Measurements from ENCODE around the gene ZNF784.

The ZNF784 gene

GRCh38 chr19:55603581-55604292 is 20.6 kb downstream of the ZNF784 start:
- DNase-seq (ENCODE audit: low read depth in 2 of 2), result no peak

GRCh38 chr19:55603115-55603514 is 21.3 kb downstream of the ZNF784 start:
- DNase-seq (ENCODE audit: low read depth in 2 of 2), result no peak

- no peak for DNase-seq (ENCODE audit: low read depth in 2 of 2)
Observed at GRCh38 chr19:55602104-55603001, 22.0 kb downstream of the ZNF784 start.

GRCh38 chr19:55601084-55601483 is 23.3 kb downstream of the ZNF784 start:
- DNase-seq (ENCODE audit: low read depth in 2 of 2), result no peak

GRCh38 chr19:55600662-55601028 is 23.7 kb downstream of the ZNF784 start:
- DNase-seq (ENCODE audit: low read depth in 2 of 2), result no peak

GRCh38 chr19:55599842-55600661 is 24.3 kb downstream of the ZNF784 start, which contains the start of gene ZNF524:
Gene ZNF524, plus strand, starts transcription at chr19:55600288. Its CDS starts 1,825 bp downstream, at chr19:55602113.
- peak; percentile 70 to 78 for DNase-seq (ENCODE audit: low read depth in 2 of 2)

GRCh38 chr19:55599468-55599841 is 24.9 kb downstream of the ZNF784 start, which contains the start of gene FIZ1:
Gene FIZ1, minus strand, starts transcription at chr19:55599517. Its CDS starts 1,652 bp downstream, at chr19:55597865.
- DNase-seq (ENCODE audit: low read depth in 2 of 2), result peak; percentile 91

GRCh38 chr19:55598719-55599467 is 25.5 kb downstream of the ZNF784 start:
- DNase-seq (ENCODE audit: low read depth in 2 of 2), result peak; percentile 80 to 87

- no peak for DNase-seq (ENCODE audit: low read depth in 2 of 2)
Observed at GRCh38 chr19:55598034-55598433, 26.3 kb downstream of the ZNF784 start.

- DNase-seq (ENCODE audit: low read depth in 2 of 2), result no peak
Observed at GRCh38 chr19:55597501-55597921, 26.9 kb downstream of the ZNF784 start.

- DNase-seq (ENCODE audit: low read depth in 2 of 2), result no peak
Observed at GRCh38 chr19:55596304-55596703, 28.1 kb downstream of the ZNF784 start.

- no peak for DNase-seq (ENCODE audit: low read depth in 2 of 2)
Observed at GRCh38 chr19:55594996-55595545, 29.3 kb downstream of the ZNF784 start.

GRCh38 chr19:55593096-55593772 is 31.1 kb downstream of the ZNF784 start:
- no peak for DNase-seq (ENCODE audit: low read depth in 2 of 2)

- DNase-seq (ENCODE audit: low read depth in 2 of 2), result no peak
Observed at GRCh38 chr19:55592391-55593090, 31.8 kb downstream of the ZNF784 start.

- DNase-seq (ENCODE audit: low read depth in 2 of 2), result no peak
Observed at GRCh38 chr19:55591555-55591954, 32.8 kb downstream of the ZNF784 start.

- DNase-seq (ENCODE audit: low read depth in 2 of 2), result no peak
Observed at GRCh38 chr19:55590617-55591016, 33.7 kb downstream of the ZNF784 start.

GRCh38 chr19:55590109-55590508 is 34.3 kb downstream of the ZNF784 start:
- DNase-seq (ENCODE audit: low read depth in 2 of 2), result no peak

GRCh38 chr19:55588738-55589137 is 35.6 kb downstream of the ZNF784 start:
- no peak for DNase-seq (ENCODE audit: low read depth in 2 of 2)

- peak; percentile 70 to 84 for DNase-seq (ENCODE audit: low read depth in 2 of 2)
Observed at GRCh38 chr19:55586976-55587668, 37.2 kb downstream of the ZNF784 start.

Data from stimulated activated CD8-positive, alpha-beta memory T cell treated with anti-CD3 and anti-CD28 coated beads, Interleukin-15, amount 100 ng/mL, for 4 hours (primary cell).